ENCODE results near the gene ADAMTS6.
A peak's percentile ranks its signal among the peaks of the same experiment; 100 is the strongest.
"Not testable (repeated sequence)": the region's sequence is repeated elsewhere in the genome, so short reads cannot be mapped to it uniquely, and the experiment has no call there.

ADAMTS6 gene, protein sequence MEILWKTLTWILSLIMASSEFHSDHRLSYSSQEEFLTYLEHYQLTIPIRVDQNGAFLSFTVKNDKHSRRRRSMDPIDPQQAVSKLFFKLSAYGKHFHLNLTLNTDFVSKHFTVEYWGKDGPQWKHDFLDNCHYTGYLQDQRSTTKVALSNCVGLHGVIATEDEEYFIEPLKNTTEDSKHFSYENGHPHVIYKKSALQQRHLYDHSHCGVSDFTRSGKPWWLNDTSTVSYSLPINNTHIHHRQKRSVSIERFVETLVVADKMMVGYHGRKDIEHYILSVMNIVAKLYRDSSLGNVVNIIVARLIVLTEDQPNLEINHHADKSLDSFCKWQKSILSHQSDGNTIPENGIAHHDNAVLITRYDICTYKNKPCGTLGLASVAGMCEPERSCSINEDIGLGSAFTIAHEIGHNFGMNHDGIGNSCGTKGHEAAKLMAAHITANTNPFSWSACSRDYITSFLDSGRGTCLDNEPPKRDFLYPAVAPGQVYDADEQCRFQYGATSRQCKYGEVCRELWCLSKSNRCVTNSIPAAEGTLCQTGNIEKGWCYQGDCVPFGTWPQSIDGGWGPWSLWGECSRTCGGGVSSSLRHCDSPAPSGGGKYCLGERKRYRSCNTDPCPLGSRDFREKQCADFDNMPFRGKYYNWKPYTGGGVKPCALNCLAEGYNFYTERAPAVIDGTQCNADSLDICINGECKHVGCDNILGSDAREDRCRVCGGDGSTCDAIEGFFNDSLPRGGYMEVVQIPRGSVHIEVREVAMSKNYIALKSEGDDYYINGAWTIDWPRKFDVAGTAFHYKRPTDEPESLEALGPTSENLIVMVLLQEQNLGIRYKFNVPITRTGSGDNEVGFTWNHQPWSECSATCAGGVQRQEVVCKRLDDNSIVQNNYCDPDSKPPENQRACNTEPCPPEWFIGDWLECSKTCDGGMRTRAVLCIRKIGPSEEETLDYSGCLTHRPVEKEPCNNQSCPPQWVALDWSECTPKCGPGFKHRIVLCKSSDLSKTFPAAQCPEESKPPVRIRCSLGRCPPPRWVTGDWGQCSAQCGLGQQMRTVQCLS (N-terminal part only)

GRCh38 chr5:65481635-65482295, at the start of gene ADAMTS6:
TSS of gene ADAMTS6 (minus strand) at chr5:65481920. CDS start at chr5:65473673, 8,247 bp downstream.
- DNase-seq: peak; percentile 80

DNA sequence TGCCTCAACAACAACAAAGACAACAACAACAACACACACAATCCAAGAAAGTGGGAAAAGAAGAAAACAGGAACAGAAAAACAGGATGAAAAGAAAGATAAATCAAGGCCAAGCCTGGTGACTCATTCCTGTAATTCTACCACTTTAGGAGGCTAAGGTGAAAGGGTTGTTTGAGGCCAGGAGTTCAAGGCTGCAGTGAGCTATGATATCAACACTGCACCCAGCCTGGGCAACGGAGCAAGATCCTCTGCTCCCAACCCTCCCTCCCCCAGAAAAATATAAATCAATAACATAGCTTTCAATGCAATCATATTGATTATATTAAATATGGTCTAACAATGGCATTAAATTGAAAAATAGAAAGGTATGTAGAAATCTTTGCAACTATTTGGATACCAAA, 49.2 kb upstream of the ADAMTS6 start:
- DNase-seq: no peak

DNA sequence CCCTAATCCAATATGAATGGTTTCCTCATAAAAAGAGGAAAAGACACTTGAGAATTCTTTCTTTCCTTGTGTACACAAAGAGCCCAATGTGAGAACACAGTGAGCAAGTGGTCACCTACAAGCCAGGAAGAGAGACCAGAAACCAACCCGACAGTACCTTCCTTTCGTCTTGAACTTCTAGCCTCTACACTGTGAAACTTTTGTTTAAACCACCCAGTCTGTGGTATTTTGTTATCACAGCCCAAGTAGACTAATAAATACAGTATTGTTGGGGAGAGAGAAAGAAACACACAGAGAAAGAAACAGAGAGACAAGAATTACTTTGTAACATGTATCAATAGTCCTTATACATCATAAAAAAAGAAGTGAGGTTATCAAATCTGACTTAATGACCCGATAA, 44.0 kb upstream of the ADAMTS6 start:
- no peak for DNase-seq

- no peak for DNase-seq
Measured at GRCh38 chr5:65512170-65512937, 30.6 kb upstream of the ADAMTS6 start.

DNA sequence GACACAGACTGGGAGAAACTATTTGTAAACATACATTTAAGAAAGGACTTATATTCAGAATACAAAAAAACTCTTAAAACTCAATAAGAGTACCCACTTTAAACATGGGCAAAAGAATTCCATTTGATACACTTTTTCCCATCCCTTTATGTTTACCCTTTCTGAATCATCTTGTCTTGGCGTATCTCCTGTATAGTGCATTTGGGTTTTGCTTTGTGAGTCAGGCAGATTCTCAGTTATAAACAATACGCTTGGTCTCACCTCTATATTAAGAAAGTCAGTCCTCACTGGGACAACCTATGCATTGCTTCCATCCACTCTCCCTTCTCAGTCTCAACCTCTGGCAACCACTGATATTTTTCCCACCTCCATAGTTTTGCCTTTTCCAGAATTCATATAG, 27.3 kb upstream of the ADAMTS6 start:
- no peak for DNase-seq

DNA sequence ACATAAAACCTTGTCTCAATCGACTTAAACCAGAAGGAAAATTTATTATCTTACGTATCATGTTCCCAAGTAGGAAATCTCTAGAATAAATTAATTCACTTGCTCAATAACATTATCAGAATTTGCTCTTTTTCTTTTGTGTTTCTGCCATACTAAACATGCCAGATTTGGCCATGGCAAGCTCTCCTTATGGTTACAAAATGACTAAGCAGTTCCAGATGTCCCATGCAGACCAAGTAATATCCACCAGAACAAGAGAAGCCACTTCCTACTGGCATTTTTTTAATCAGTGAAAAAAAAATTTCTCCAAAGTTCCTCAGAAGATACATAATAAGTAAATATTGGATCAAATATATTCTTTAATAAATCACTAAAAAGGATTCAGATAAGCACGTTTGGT, 25.2 kb upstream of the ADAMTS6 start:
- DNase-seq: no peak

DNA sequence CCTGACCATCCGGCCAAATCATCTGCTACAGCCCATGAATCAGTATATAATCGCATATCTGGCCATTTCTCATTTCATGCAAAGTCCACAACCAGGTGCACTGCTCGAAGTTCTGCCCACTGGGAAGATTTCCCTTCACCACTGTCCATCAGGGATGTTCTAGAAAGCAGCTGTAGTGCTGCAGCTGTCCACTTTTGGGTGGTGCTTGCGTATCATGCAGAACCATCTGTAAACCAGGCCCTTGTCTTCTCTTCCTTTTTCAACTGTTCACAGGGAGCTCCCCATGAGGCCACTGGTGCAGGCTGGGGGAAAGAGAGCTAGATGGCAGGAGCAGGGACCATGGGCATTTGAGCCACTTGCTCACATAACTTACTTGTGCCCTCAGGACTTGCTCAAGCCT, 7.4 kb upstream of the ADAMTS6 start:
- DNase-seq: no peak

DNA sequence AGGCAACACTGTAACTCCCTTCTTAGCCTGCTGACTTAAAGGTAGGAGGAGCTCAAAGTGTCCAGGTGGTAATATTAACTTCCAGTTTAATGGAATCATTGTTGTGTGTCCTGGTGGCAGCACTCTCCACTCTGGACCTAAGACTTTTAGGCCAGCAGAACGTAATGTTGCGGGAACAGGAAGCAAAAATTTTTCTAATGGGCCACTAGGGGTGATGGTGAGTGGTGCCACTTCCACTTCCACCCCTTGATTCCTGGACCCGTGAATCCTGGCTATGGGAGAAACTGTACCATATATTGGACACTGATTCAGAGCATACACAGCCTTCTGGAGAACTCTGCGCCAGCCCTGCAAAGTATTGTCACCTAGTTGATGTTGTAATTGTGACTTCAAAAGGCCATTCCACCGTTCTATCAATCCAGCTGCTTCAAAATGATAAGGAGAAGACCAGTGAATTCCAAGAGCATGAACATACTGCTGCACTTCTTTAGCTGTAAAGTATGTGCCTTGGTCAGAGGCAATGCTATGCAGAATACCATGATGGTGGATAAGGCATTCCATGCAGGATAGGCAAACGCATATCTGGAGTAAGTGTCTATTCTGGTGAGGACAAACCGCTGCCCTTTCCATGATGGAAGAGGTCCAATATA, 6.4 kb upstream of the ADAMTS6 start:
- DNase-seq: not testable (repeated sequence)

GRCh38 chr5:65486803-65487202, 5.1 kb upstream of the ADAMTS6 start:
- not testable (repeated sequence) for DNase-seq

GRCh38 chr5:65485405-65485804, 3.7 kb upstream of the ADAMTS6 start:
- DNase-seq: no peak

DNA sequence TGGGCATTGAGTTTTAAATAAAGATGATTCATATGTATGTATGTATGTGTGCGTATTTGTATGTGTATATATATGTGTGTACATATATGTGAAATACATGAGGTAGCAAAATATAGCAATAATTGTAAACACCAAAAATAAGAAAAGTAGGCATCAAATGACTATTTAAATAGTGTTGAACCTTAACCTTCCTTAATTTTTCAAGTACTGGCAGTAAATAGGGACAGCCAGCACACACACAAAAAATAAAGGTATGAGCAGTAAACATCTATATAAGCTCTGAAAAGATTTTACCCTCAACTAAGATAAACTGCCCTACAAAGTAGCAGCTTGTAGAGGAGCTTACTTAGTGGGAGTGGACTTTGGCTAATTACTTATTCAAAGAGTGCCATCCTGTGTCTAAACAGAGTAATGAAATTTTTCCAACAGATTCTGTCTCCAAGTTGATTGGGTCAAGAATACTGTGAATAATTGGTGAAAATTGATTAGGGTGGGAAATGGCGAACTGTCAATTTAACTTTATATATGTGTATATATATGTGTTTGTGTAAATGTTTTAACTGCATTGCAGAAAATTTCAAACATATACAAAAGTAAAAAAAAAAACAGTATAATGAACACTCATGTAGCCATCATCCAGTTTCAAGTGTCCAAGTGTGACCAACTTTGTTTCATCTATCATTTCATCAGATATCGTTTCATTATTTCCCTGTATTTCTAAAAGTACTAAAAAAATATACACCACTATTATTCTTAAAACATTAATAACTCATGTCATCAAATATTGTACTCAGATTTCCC, 2.0 kb upstream of the ADAMTS6 start:
- peak; percentile 67 for DNase-seq

GRCh38 chr5:65482736-65483545, 1.2 kb upstream of the ADAMTS6 start:
- peak; percentile 41 for DNase-seq

DNA sequence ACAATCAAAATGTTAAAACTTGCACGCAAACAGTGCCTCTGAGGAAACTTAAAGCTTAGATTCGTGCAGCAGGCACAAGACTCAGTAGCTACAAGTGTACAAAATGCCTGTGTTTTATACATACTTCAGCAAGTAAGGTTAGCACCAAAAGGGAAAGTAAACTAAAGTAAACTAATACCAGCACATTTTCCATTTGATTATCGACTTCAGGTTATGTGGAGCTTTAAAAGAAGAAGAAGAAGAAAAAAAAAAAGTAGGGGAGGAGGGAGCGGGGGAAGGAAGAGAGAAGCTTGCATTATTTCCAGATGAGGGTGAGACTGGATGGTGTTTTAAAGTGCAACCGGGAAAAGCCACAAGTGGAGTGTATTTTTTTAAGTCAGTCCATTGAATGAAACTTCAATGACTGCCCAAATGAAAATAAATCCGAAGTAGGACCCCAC, 596 bp upstream of the ADAMTS6 start:
- peak; percentile 17 for DNase-seq

DNA sequence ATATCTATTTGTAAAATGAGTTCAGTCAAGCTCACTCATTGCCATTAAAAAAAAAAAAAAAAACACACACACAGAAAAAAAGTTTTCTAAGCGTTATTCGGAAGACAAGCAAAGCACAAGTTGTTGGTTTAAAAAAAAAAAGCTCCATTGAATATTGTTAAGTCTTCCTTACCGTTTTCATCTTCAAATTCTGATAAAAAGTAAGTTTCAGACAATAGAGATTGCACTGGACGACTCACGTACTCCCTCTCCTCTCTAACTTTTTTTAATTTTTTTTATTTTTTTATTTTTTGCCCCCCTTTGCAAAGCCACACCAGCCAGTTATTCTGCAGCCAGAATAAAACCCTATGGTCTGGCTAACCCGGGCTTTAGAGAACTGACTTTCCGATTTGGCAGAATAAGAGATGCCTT, 544 bp downstream of the ADAMTS6 start:
- no peak for DNase-seq

DNA sequence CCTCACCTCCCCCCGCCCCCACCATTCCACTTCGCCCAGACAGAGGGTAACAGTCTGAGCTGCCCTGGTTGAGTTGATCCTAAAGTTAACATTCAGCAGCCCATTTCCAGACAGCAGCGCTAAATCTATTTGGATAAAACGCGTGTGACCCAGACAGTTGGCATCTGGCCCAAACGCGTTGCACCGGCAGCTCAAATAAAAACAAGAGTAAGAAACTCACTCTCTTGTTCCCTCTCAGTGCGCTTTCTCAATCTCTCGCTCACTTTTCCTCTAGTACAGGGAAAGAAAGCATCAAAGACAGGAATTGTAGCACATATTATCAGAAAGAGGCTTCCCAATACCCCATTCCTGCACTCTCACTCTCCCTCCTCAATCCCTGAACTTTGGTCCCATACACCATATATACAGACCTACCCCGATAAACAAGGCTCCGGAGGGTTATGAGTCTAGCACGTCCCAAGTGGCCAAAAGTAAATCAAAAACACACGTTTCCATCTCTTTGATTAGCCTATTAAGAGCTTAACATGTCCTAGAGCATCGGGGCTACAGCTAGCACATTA, 1.3 kb downstream of the ADAMTS6 start:
- peak; percentile 34 for DNase-seq

- no peak for DNase-seq
Measured at GRCh38 chr5:65479527-65479926, 2.2 kb downstream of the ADAMTS6 start.

- no peak for DNase-seq
Measured at GRCh38 chr5:65478336-65478735, 3.4 kb downstream of the ADAMTS6 start.

GRCh38 chr5:65475895-65476294, 5.8 kb downstream of the ADAMTS6 start:
- no peak for DNase-seq

GRCh38 chr5:65475336-65475735, 6.4 kb downstream of the ADAMTS6 start:
- DNase-seq: no peak
